ENCODE measurements around the gene AKAP13. TPM values are rescaled to one million over a fixed set of nuclear protein-coding genes. Genes with fewer than 3 reads are reported as not detected.

The AKAP13 gene
- polyA plus RNA-seq, 1 of the 3 experiments (the other 2 are of a cell fraction), result 8.4 TPM

GRCh38 chr15:85624291-85624801 is 243.9 kb downstream of the AKAP13 start:
- H3K4me2 ChIP-seq, result no peak overlapping the region; the same call in 1 of the 2 replicates

GRCh38 chr15:85625166-85625830 is 244.9 kb downstream of the AKAP13 start:
- CTCF ChIA-PET, result no interaction called here
- peaks cover 67% of the 10 kb centered on the region for H3K79me2 ChIP-seq (ENCODE audit: insufficient read depth)
- TF ChIP-seq POLR2AphosphoS5 (IDR thresholded peaks at IDR 0.05; ENCODE audit: low read depth, low read length), result no peak
- no peak for TF ChIP-seq TAF1 (IDR thresholded peaks at IDR 0.05; ENCODE audit: borderline replicate concordance, low read depth, low read length)
- no peak for TF ChIP-seq GATA2 (CRISPR knock-in tag; IDR thresholded peaks at IDR 0.05)
- no peak for TF ChIP-seq NRF1 (IDR thresholded peaks at IDR 0.05; ENCODE audit: low read depth, low read length)
- no peak for TF ChIP-seq CHD2 (IDR thresholded peaks at IDR 0.05; ENCODE audit: low read length, partially characterized antibody)
- no peak for TF ChIP-seq TEAD4 (IDR thresholded peaks at IDR 0.05; ENCODE audit: borderline replicate concordance, insufficient read depth)
- TF ChIP-seq MEF2A (IDR thresholded peaks at IDR 0.05; ENCODE audit: borderline replicate concordance, low read depth), result no peak
- no peak for TF ChIP-seq MAX (IDR thresholded peaks at IDR 0.05; ENCODE audit: low read depth)
- no peak for TF ChIP-seq EZH2phosphoT487 (IDR thresholded peaks at IDR 0.05; ENCODE audit: borderline replicate concordance, low read depth)
- TF ChIP-seq TCF12 (IDR thresholded peaks at IDR 0.05), result no peak
- no peak for TF ChIP-seq RCOR1 (IDR thresholded peaks at IDR 0.05; ENCODE audit: low read length)
- TF ChIP-seq FOSL2 (IDR thresholded peaks at IDR 0.05; ENCODE audit: borderline replicate concordance, low read depth), result no peak
- peaks cover 12 to 20% of the 10 kb centered on the region in 2 experiments for H3K4me1 ChIP-seq (ENCODE audit: control insufficient read depth in 1 of 2, insufficient read depth in 2 of 2, low read depth in 1 of 2, low read length in 1 of 2)
- H3K9ac ChIP-seq, result no peak overlapping the region
- H4K20me1 ChIP-seq (ENCODE audit: insufficient read depth), result no peaks in the 10 kb centered on the region
- H3F3A ChIP-seq (replicated peaks; ENCODE audit: insufficient read depth), result peaks cover 4% of the 10 kb centered on the region
- H3K36me3 ChIP-seq (replicated peaks in 1 of 2; ENCODE audit: control insufficient read depth in 1 of 2, insufficient read depth in 2 of 2, low read length in 1 of 2), result peaks cover 3 to 22% of the 10 kb centered on the region in 2 experiments
- POLR2A ChIA-PET, result no interaction called here
- whole genome bisulfite sequencing (ENCODE audit: low lambda C conversion rate), result 95% methylated on average over 7 of the region's 7 CpGs
- no peak for DNase-seq
- H3K4me3 ChIP-seq (ENCODE audit: low read depth in 2 of 2, low read length in 1 of 2), result no peak overlapping the region
- no peaks in the 10 kb centered on the region for H3K9me3 ChIP-seq
- H3K27ac ChIP-seq (ENCODE audit: low read depth in 2 of 2, low read length in 1 of 2), result peak overlapping the region in 1 of 2 experiments; percentile 8; a peak in 1 of 4 replicates
- H3K27me3 ChIP-seq (ENCODE audit: insufficient read depth), result no peaks in the 10 kb centered on the region
- no peak overlapping the region for H3K4me2 ChIP-seq
- H3K9me2 ChIP-seq, result no peaks in the 10 kb centered on the region
- no peak overlapping the region for H2AFZ ChIP-seq (ENCODE audit: low read depth)

More at GRCh38 chr15:85624291-85624801, 243.9 kb downstream of the AKAP13 start:
- Histone ChIP-seq H4K20me1 (ENCODE audit: insufficient read depth) (no peaks in the 10 kb centered on the region), H3K27ac (ENCODE audit: low read depth in 2 of 2, low read length in 1 of 2) (peak overlapping the region; percentile 43 to 90), H3K4me3 (ENCODE audit: low read depth in 2 of 2, low read length in 1 of 2) (no peak overlapping the region), H3K27me3 (ENCODE audit: insufficient read depth) (no peaks in the 10 kb centered on the region), H3K9me3 (no peaks in the 10 kb centered on the region), H3K9ac (no peak overlapping the region), H2AFZ (ENCODE audit: low read depth) (no peak overlapping the region), H3F3A (replicated peaks; ENCODE audit: insufficient read depth) (peaks cover 7% of the 10 kb centered on the region), H3K79me2 (ENCODE audit: insufficient read depth) (peaks cover 70% of the 10 kb centered on the region), H3K9me2 (no peaks in the 10 kb centered on the region), H3K4me1 (ENCODE audit: control insufficient read depth in 1 of 2, insufficient read depth in 2 of 2, low read depth in 1 of 2, low read length in 1 of 2) (peaks cover 16 to 28% of the 10 kb centered on the region in 2 experiments), H3K36me3 (replicated peaks in 1 of 2; ENCODE audit: control insufficient read depth in 1 of 2, insufficient read depth in 2 of 2, low read length in 1 of 2) (peaks cover 3 to 22% of the 10 kb centered on the region in 2 experiments)
- ChIA-PET POLR2A (no interaction called here), CTCF (interaction anchor here (1.1 to 1.2 kb wide), 3 partner anchors 39 to 205 kb away, joined by 3 read pairs; no protein-coding TSS in a partner anchor)
- no peak for TF ChIP-seq CHD2 (IDR thresholded peaks at IDR 0.05; ENCODE audit: low read length, partially characterized antibody)
- no peak for TF ChIP-seq TCF12 (IDR thresholded peaks at IDR 0.05)
- TF ChIP-seq FOSL2 (IDR thresholded peaks at IDR 0.05; ENCODE audit: borderline replicate concordance, low read depth), result no peak
- TF ChIP-seq RAD21 (IDR thresholded peaks at IDR 0.05; ENCODE audit: low read length), result no peak
- WGBS (ENCODE audit: low lambda C conversion rate), result 95% methylated on average over 7 of the region's 7 CpGs
- no peak for DNase-seq

All from SK-N-SH (cell line).